ENCODE results near the gene HS3ST4. TPM values are rescaled to one million over a fixed set of nuclear protein-coding genes. Genes with fewer than 3 reads are reported as not detected.

Gene HS3ST4
- total and polyA plus RNA-seq, 2 donors (not counting 3 experiments of a cell fraction or from before 2014, with no cell fraction given), result not detected

DNA sequence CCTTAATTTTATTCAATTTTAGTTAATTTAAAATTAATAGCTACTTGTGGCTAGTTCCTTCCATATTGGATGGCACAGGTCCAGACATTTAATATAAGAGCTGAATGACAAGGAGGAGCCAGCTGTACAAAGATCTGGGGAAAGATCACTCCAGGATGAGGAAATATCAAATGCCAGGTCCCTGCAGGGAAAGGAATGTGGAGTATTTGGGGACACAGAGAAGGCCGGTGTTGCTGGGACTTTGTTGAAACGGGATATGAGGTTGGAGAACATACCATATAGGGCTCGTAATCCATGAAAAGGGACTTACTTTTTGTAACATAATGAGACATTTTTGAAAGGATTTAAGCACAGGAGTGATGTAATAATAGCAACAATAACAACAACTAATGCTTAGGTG lies 426.8 kb downstream of the HS3ST4 start:
- no peaks in the 10 kb centered on the region for H3K36me3 ChIP-seq (ENCODE audit: control insufficient read depth in 2 of 2, extremely low read depth in 1 of 2, insufficient read depth in 2 of 2, low read length in 2 of 2)
- no peak overlapping the region for H3K9ac ChIP-seq (replicated peaks; ENCODE audit: extremely low read depth, insufficient read depth, low read length)
- CTCF ChIA-PET, result no interaction called here
- no peaks in the 10 kb centered on the region for H3K4me1 ChIP-seq (ENCODE audit: control insufficient read depth, extremely low read depth, insufficient read depth, low read length)
- no peak overlapping the region for H2AFZ ChIP-seq (ENCODE audit: low read depth, low read length)
- dilution Hi-C loops (cut with MboI; ENCODE audit: extremely low pct_ligation_motif_present, low sequenced_read_pairs) (no loop called here), intact Hi-C loops (cut with micrococcal nuclease) (no loop called here)
- no peaks in the 10 kb centered on the region for H4K20me1 ChIP-seq (replicated peaks; ENCODE audit: control insufficient read depth, extremely low read depth, insufficient read depth, low read length)
- no peak for TF ChIP-seq GATA2 (IDR thresholded peaks at IDR 0.05; ENCODE audit: insufficient read depth, insufficient read length, low read depth, low read length)
- no peak for TF ChIP-seq FOS (IDR thresholded peaks at IDR 0.05; ENCODE audit: borderline replicate concordance, insufficient read depth, low read length)
- TF ChIP-seq MYC (IDR thresholded peaks at IDR 0.05; ENCODE audit: low read depth, low read length), result no peak
- TF ChIP-seq JUN (IDR thresholded peaks at IDR 0.05; ENCODE audit: borderline replicate concordance, insufficient read depth, insufficient read length, low read depth), result no peak
- TF ChIP-seq POLR2A (IDR thresholded peaks at IDR 0.05; ENCODE audit: low read depth, low read length), result no peak
- no peak for TF ChIP-seq EZH2 (IDR thresholded peaks at IDR 0.05; ENCODE audit: borderline replicate concordance, low read depth, low read length, severe bottlenecking)
- TF ChIP-seq, protein P1, sequence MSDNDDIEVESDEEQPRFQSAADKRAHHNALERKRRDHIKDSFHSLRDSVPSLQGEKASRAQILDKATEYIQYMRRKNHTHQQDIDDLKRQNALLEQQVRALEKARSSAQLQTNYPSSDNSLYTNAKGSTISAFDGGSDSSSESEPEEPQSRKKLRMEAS (IDR thresholded peaks at IDR 0.05; ENCODE audit: insufficient read depth, insufficient read length), result no peak
- TF ChIP-seq, protein P2, sequence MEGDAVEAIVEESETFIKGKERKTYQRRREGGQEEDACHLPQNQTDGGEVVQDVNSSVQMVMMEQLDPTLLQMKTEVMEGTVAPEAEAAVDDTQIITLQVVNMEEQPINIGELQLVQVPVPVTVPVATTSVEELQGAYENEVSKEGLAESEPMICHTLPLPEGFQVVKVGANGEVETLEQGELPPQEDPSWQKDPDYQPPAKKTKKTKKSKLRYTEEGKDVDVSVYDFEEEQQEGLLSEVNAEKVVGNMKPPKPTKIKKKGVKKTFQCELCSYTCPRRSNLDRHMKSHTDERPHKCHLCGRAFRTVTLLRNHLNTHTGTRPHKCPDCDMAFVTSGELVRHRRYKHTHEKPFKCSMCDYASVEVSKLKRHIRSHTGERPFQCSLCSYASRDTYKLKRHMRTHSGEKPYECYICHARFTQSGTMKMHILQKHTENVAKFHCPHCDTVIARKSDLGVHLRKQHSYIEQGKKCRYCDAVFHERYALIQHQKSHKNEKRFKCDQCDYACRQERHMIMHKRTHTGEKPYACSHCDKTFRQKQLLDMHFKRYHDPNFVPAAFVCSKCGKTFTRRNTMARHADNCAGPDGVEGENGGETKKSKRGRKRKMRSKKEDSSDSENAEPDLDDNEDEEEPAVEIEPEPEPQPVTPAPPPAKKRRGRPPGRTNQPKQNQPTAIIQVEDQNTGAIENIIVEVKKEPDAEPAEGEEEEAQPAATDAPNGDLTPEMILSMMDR (IDR thresholded peaks at IDR 0.05; ENCODE audit: extremely low read depth in 1 of 2, insufficient read depth in 1 of 2, low read depth in 1 of 2, low read length in 2 of 2), result no peak
- no peak for TF ChIP-seq POLR2AphosphoS5 (IDR thresholded peaks at IDR 0.05; ENCODE audit: insufficient read depth, low read depth, low read length)
- no peaks in the 10 kb centered on the region for H3K27me3 ChIP-seq (ENCODE audit: control insufficient read depth in 2 of 2, insufficient read depth in 2 of 2, low read length in 2 of 2)
- FAIRE-seq (no peak), DNase-seq (ENCODE audit: low read depth, low spot score) (no peak)
- H3K79me2 ChIP-seq (ENCODE audit: control insufficient read depth, insufficient read depth, low read length), result no peaks in the 10 kb centered on the region
- H3K9me3 ChIP-seq (replicated peaks; ENCODE audit: control insufficient read depth, insufficient read depth, low read length), result peaks cover 1% of the 10 kb centered on the region
- POLR2A ChIA-PET, result no interaction called here
- H3K4me2 ChIP-seq (ENCODE audit: insufficient read depth, low read length), result no peak overlapping the region
- no TSS peak for BruUV-seq (replicated peaks)
- no peaks in the 10 kb centered on the region for H3K9me1 ChIP-seq (replicated peaks; ENCODE audit: control insufficient read depth, extremely low read depth, insufficient read depth, low read length)
- H3K4me3 ChIP-seq (replicated peaks in 1 of 3; ENCODE audit: insufficient read depth in 1 of 3, low read depth in 1 of 3, low read length in 3 of 3), result no peak overlapping the region
- no peak overlapping the region for H3K27ac ChIP-seq (ENCODE audit: insufficient read depth, low read depth, low read length)

All from endothelial cell of umbilical vein (primary cell).